Jurkat, Clone E6-1 (cell line): Measurements from ENCODE around the gene KDM8.
A peak's percentile ranks its signal among the peaks of the same experiment; 100 is the strongest.
"Not testable (repeated sequence)": the region's sequence is repeated elsewhere in the genome, so short reads cannot be mapped to it uniquely, and the experiment has no call there.

Source experiments
- DNase-seq: peaks from one replicate; pipeline ENCODE4 v3.0.0-alpha.2; 2011; ENCODE audit warnings: low read depth, low spot score
- H3K4me3 ChIP-seq: 2 replicates; pipeline ENCODE4 v1.5.1; 2011; ENCODE audit warnings: mild to moderate bottlenecking, low read length, control low read depth, moderate library complexity

The KDM8 gene

GRCh38 chr16:27237219-27238015, 34.1 kb downstream of the KDM8 start:
- H3K4me3 ChIP-seq = no peak overlapping the region; the same call in 1 of the 2 replicates
- peak; percentile 77 for DNase-seq

- DNase-seq = no peak
- no peak overlapping the region for H3K4me3 ChIP-seq
These were observed 34.8 kb downstream of the KDM8 start for GRCh38 chr16:27238016-27238587.

- DNase-seq = no peak
- H3K4me3 ChIP-seq = no peak overlapping the region
These were observed 35.3 kb downstream of the KDM8 start for GRCh38 chr16:27238591-27238990.

DNA sequence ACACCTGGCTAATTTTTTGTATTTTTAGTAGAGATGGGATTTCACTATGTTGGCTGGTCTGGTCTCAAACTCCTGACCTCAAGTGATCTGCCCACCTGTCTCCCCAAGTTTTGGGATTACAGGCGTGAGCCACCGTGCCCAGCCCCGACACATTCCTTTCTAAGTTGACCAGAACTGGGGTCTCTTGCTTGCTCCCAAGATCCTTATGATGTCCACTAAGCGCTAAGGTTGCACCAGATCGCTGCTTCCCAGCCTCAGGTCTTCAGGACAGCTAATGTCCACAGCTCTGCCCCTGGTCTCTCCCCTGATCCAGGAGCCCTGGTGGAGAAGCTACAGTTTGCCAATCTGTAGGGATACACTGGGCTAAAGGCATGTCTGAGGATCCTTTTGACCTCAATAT, 35.7 kb downstream of the KDM8 start:
- no peak overlapping the region for H3K4me3 ChIP-seq
- DNase-seq = no peak

GRCh38 chr16:27239906-27240655, 36.8 kb downstream of the KDM8 start:
- H3K4me3 ChIP-seq = no peak overlapping the region
- no peak for DNase-seq

DNA sequence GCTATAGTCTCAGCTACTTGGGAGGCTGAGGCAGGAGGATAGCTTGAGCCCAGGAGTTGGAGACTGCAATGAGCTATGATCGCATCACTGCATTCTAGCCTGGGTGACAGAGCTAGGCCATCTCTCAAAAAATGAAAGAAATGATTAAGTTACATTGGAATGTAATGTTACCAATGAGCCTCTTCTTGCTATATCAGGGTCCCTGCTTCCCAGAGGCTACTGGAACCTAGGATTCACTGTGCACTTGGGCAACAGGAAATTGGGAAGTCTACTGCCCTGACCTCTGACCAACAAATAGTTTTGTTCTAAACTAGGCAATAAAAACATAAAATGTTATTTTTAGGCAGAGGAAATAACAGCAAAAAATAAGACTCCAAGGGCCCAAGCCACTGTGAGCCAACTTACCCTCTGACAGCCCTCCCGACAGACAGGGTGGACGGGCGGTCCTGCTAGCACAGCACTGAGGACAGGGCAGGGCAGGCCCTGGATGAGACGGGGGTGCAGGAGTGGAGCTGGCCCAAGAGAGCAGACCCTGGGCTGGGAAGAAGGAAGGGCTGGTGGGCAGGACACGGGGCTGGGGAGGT, 37.7 kb downstream of the KDM8 start:
- no peak overlapping the region for H3K4me3 ChIP-seq
- no peak for DNase-seq

- H3K4me3 ChIP-seq = no peak overlapping the region
- DNase-seq = no peak
These were observed 38.3 kb downstream of the KDM8 start for GRCh38 chr16:27241658-27242057.

DNA sequence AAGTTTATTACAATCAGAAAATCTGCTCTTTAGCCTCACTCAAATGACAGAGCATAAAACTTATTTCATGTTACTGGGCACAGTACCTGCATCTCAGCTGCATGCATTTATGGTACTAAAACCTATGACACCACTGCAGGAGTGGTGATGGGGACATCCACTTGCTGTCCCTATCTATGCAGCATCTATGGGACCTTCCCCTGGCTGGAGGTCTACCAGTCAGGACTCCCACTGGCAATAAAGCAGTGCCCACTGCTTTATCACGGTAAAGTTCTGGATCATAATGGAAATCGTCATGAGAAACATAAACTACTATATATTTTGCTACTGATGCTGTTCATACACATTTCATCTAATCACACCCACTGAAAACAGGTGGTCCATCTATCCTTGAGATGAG, 39.1 kb downstream of the KDM8 start:
- no peak for DNase-seq
- no peak overlapping the region for H3K4me3 ChIP-seq

DNA sequence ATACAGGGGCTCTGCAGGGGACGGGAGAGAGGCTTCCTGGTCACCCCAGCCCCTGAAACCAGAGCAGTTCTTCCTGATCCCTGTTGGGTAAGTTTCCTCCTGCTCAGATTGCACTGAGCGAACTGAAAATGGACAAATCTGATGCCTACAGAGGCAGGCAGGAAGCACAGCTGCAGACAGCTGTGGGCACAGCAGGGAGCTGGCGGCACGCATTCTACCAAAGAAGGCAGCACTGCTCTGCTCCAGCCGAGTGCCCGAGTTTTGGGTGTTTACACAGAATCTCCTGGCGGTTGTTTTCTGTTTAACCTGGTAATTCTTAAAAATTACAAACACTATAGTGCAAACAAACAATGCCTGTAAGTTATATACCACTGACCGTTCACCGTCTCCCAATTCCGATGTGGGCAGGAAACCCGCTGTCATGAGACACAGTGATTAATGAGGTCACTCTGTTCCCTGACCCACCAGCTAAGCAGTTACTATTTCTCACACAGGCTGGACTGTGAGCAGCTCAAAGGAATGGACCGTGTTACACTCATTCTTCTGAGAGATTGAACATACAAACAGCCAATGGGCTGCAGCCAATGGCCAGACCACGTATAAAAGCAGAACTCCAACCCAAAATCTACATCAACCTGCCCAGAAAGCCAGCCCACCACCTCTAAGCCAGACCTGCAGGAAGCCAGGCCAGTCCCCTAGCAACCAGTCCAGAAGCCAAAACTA, 39.7 kb downstream of the KDM8 start:
- DNase-seq = no peak
- no peak overlapping the region for H3K4me3 ChIP-seq

DNA sequence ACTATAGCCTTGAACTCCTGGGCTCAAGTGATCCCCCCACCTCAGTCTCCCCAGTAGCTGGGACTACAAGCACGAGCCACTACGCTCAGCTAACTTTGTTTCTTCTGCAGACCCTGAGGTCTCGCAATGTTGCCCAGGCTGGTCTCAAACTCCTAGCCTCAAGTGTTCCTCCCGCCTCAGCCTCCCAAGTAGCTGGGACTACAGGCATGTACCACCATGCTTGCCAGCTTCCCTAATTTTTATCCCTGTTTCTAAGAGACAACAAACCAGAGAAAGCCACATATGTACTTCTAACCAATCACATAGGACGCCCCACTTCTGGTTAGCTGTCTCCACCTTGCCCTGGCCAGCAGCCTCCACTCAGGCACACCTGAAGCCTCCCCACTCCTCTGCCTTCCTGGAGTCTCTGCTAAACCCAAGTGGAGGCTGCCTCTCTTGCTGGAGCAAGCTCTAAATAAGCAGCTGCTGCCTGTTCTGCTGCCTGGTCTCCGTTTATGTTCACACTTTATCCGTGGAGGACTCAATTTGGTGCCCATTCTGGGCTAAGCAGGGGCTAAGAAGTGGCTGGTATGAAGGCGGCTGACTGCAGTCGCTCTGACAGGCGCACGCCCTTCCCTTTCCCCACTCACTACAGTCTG, 40.5 kb downstream of the KDM8 start:
- no peak overlapping the region for H3K4me3 ChIP-seq
- DNase-seq = no peak

DNA sequence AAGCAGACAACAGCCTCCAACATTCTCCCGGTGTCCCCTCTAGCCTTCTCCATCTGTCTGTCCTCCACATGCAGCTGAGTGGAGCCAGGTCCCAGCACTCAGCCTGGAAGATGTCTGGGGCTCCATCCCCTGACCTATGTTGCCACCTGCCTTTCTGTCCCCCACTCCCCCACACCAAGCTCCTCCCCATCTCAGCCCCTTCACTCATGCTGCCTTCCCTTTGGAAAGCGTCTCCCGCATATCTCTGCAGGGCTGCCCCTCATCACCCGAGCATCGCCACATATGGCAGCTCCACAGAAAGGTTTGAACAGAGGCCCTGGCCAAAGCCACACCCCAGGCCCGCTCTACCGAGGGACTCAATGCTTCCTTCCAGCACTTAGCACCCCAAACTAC, 41.0 kb downstream of the KDM8 start:
- no peak for DNase-seq
- no peak overlapping the region for H3K4me3 ChIP-seq

DNA sequence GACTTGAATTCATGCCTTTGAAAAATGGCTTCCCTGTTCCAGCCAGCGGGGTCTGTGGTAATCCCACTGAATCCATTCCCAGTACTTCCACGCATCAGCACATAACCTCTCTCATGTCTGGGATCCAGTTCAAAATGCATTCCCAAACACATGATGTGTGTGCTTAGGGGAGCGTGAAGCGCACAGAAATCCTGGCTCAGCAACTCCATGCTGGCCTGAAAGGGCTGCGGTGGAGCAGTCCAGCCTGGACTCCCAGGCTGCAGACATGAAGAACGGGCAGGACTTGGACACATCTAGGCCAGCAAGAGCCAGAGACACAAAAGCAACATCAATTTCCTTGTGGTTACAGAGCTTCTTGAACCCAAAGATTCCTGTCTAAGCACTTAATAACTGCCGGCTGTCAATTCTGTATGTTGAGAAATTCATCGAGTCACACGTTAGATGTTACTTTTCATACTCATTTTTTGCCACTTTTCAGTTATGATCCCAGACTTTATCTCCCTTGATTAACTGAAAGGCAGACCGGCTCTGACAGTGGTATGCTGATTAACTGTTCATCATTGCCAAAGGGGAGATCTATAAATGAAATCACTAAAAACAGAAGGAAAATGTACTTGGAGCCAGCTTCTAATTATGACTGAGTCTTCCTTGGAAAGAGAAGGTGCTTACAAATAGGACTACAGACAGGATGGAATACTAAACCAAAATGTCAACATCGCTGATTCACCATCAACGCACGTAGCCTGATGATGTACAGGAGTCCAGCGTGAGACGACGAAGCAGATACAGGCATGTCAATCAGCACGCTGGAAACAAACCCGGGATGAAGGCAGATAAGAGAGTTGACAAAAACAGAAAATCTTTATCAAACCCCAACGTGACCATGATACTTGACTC, 42.2 kb downstream of the KDM8 start:
- DNase-seq = no peak
- no peak overlapping the region for H3K4me3 ChIP-seq

DNA sequence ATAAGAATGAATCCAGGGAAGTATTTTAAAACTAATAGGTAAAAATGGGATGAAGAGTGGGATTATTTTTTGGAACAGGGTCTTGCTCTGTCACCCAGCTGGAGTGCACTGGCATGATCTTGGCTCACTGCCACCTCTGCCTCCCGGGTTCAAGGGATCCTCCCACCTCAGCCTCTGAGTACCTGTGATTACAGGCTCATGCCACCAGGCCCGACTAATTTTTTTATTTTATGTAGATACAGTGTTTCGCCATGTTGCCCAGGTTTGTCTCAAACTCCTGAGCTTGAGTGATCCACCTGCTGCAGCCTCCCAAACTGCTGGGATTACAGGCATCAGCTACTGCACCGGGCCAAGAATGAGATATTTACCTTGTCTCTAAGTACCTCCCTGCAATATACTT, 43.1 kb downstream of the KDM8 start:
- no peak overlapping the region for H3K4me3 ChIP-seq
- DNase-seq = no peak

DNA sequence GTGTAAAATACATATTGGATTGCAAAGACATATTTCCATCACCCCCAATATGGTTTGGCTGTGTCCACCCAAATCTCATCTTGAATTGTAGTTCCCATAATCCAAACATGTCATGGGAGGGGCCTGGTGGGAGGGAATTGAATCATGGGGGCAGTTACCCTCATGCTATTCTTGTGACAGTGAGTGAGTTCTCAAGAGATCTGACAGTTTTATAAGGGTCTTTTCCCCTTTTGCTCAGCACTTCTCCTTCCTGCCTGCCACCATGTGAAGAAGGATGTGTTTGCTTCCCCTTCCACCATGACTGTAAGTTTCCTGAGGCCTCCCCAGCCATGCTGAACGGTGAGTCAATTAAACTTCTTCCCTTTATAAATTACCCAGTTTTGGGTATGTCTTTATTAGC, 43.8 kb downstream of the KDM8 start:
- DNase-seq, H3K4me3 ChIP-seq: not testable (repeated sequence)

DNA sequence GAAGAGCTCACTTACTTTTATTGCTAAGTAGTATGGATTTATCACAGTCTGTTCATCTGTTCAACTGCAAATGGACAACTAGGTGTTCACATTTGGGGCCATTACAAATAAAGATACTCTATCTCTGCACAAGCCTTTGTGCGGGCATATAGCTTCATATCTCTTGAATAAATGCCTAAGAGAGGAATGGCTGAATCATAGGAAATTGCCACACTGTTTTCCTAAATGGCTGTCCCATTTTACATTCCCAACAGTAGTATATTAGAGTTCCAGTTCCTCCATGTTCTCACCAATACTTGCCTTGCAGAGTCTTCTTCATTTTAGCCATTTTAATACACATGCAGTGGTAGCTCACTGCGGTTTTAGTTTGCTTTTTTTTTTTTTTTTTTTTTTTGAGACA, 44.7 kb downstream of the KDM8 start:
- no peak for DNase-seq
- no peak overlapping the region for H3K4me3 ChIP-seq

DNA sequence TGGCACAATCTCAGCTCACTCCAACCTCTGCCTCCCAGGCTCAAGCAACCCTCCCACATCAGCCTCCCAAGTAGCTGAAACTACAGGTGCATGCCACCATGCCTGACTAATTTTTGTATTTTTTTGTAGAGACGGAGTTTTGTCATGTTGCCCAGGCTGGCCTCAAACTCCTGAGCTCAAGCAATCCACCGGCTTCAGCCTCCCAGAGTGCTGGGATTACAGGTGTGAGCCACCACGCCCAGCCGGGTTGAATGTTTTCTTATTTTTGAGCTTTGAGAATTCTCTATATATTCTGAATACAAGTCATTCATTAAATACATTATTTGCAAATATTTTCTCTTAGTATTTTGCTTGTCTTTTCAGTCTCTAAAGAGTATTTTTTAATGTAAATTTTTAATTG, 45.6 kb downstream of the KDM8 start:
- not testable (repeated sequence) for H3K4me3 ChIP-seq, DNase-seq

DNA sequence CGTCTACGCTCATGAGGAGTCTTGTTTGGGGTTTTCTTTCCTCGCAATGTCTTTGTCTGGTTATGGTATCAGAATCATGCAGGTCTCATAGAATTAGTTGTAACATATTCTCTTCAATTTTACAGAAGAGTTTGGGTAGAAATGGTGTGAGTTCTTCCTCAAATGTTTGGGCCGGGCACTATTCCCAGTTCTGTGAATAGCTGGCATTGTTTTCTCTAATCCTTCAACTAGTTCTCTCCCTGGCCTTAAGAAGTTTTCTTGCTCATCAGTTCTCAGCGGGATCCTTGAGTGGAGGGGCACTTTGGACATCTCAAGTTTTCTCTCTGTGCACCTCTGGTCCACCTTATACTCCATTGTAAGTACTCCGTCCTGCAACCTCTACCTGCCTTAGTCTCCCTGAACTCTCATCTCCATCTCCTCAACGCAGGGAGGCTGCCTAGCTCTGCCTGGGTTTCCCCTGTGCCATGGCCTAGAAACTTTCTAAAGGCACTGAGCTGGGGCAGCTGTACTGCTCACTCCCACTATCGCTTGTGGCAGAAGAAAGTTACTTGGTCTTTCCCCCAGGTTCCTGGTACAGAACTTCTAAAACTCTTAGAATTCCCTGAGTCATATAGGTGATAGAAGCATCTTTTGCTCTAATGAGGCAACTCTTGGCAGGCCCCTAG, 48.3 kb downstream of the KDM8 start:
- no peak for DNase-seq
- H3K4me3 ChIP-seq = no peak overlapping the region

DNA sequence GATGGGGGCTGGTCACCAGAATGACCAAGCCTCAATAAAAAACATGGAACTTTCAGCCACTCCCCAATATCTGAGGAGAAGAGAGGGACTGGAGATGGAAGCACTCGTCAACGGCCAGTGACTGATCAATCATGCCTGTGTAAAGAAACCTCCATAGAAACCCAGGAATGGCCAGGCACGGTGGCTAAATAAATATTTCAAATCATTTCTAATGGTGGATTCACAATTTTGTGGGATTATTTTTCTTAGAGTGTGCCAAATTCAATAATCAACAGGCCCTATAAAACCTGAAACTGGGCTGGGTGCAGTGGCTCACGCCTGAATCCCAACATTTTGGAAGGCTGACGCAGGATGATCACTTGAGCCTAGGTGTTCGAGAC, 48.9 kb downstream of the KDM8 start:
- no peak overlapping the region for H3K4me3 ChIP-seq
- no peak for DNase-seq
